NT2/D1 (cell line): Measurements from ENCODE around the gene MRPL21.

Experiments
- DNase-seq: peaks from one replicate; pipeline ENCODE4 v3.0.0-alpha.2; 2011; ENCODE audit warnings: low read depth, low spot score
- H3K27me3 ChIP-seq: 2 replicates; pipeline ENCODE4 v1.6.0; 2011; ENCODE audit warnings: mild to moderate bottlenecking; ENCODE audit not compliant: insufficient read length, insufficient read depth
- H3K36me3 ChIP-seq: 2 replicates; pipeline ENCODE4 v1.6.1; 2011; ENCODE audit warnings: mild to moderate bottlenecking, low read length, mixed read lengths; ENCODE audit not compliant: insufficient read depth, insufficient read length
- H3K4me1 ChIP-seq: 2 replicates; pipeline ENCODE4 v1.5.1; 2011; ENCODE audit not compliant: insufficient read depth, insufficient read length
- H3K4me3 ChIP-seq: 2 replicates; pipeline ENCODE4 v1.5.1; 2011; ENCODE audit warnings: low read depth; ENCODE audit not compliant: insufficient read length
- H3K9ac ChIP-seq: 2 replicates; pipeline ENCODE4 v1.6.0; 2011; ENCODE audit warnings: low read depth; ENCODE audit not compliant: insufficient read length
- H3K9me3 ChIP-seq: 2 replicates; pipeline ENCODE4 v1.5.1; 2011; ENCODE audit warnings: mild to moderate bottlenecking, low read length; ENCODE audit not compliant: insufficient read depth
- SUZ12 ChIP-seq: IDR thresholded peaks from 2 replicates; pipeline ENCODE4 v1.6.1; 2011; ENCODE audit not compliant: insufficient read length, insufficient read depth; ENCODE audit errors: extremely low read depth
- YY1 ChIP-seq: IDR thresholded peaks from 2 replicates; pipeline ENCODE4 v1.6.1; 2011; ENCODE audit not compliant: insufficient read length, insufficient read depth
- ZNF274 ChIP-seq: IDR thresholded peaks from 2 replicates; pipeline ENCODE4 v1.6.1; 2011; ENCODE audit warnings: mild to moderate bottlenecking, low read depth, low read length

Gene MRPL21

GRCh38 chr11:68942751-68943271 is 39.2 kb upstream of the MRPL21 start:
- no peak overlapping the region for H3K9ac ChIP-seq
- no peak for DNase-seq
- peaks cover 4% of the 10 kb centered on the region for H3K4me1 ChIP-seq
- no peaks in the 10 kb centered on the region for H3K9me3 ChIP-seq
- TF ChIP-seq SUZ12, result no peak
- no peak for TF ChIP-seq ZNF274
- no peak for TF ChIP-seq YY1
- H3K4me3 ChIP-seq, result no peak overlapping the region
- H3K36me3 ChIP-seq, result peaks cover 36% of the 10 kb centered on the region
- H3K27me3 ChIP-seq, result no peaks in the 10 kb centered on the region

GRCh38 chr11:68942095-68942620 is 38.5 kb upstream of the MRPL21 start:
- Histone ChIP-seq H3K9ac (no peak overlapping the region), H3K4me3 (no peak overlapping the region), H3K27me3 (no peaks in the 10 kb centered on the region), H3K4me1 (peaks cover 4% of the 10 kb centered on the region), H3K36me3 (peaks cover 43% of the 10 kb centered on the region), H3K9me3 (no peaks in the 10 kb centered on the region)
- DNase-seq, result no peak
- TF ChIP-seq SUZ12 (no peak), YY1 (no peak), ZNF274 (no peak)

- no peak for TF ChIP-seq ZNF274
- TF ChIP-seq YY1, result no peak
- no peak for TF ChIP-seq SUZ12
- DNase-seq, result no peak
- Histone ChIP-seq H3K4me1 (no peaks in the 10 kb centered on the region), H3K27me3 (no peaks in the 10 kb centered on the region), H3K4me3 (no peak overlapping the region), H3K9me3 (no peaks in the 10 kb centered on the region), H3K36me3 (peaks cover 49% of the 10 kb centered on the region), H3K9ac (no peak overlapping the region)
Observed at GRCh38 chr11:68941324-68942094, 37.9 kb upstream of the MRPL21 start.

- DNase-seq, result no peak
- H3K36me3 ChIP-seq, result peaks cover 56% of the 10 kb centered on the region
- no peaks in the 10 kb centered on the region for H3K4me1 ChIP-seq
- H3K4me3 ChIP-seq, result no peak overlapping the region
- no peak for TF ChIP-seq ZNF274
- no peak for TF ChIP-seq YY1
- TF ChIP-seq SUZ12, result no peak
- no peak overlapping the region for H3K9ac ChIP-seq
- H3K27me3 ChIP-seq, result no peaks in the 10 kb centered on the region
- H3K9me3 ChIP-seq, result no peaks in the 10 kb centered on the region
Observed at GRCh38 chr11:68940651-68941323, 37.2 kb upstream of the MRPL21 start.

- H3K9ac ChIP-seq, result no peak overlapping the region
- DNase-seq, result no peak
- peaks cover 63% of the 10 kb centered on the region for H3K36me3 ChIP-seq
- TF ChIP-seq SUZ12, result no peak
- no peak for TF ChIP-seq ZNF274
- no peak for TF ChIP-seq YY1
- no peak overlapping the region for H3K4me3 ChIP-seq
- H3K4me1 ChIP-seq, result no peaks in the 10 kb centered on the region
- no peaks in the 10 kb centered on the region for H3K27me3 ChIP-seq
- no peaks in the 10 kb centered on the region for H3K9me3 ChIP-seq
Observed at GRCh38 chr11:68939583-68940555, 36.2 kb upstream of the MRPL21 start.

DNA sequence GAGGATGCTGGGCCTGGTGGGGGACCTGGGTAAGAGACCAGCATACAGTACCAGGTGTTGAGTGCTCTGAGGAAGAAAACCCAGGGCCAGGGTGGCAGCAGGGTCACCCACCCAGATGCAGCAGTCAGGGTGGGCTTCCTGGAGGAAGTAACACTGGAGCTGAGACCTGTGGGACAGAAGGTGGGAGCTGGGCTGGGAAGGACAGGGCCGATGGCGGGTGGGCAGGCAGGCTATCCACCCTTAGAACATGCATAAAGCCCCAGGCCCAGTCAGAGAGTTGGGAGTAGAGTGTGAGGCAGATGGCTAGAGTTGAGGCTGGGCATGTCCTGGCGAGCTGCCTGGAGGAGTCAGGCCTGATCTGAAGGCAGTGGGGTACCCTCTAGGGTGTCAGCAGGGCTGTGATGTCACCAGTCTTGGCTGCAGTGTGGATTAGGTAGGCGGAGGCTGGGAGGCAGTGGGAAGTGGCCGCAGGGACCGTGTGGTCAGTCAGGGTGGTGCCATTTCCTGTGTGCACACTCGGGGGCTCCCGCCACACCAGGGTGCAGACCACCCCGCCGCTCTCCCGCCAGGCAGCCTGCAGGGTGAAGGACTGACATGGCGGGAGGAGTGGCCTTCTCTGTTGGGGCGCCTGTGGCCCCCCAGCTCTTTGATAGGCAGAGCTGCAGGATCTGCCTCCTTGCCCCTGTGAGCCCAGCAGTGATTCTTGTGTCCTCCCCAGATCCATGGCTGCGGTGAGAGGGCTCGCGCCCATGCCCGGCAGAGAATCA is 35.4 kb upstream of the MRPL21 start:
- no peak overlapping the region for H3K4me3 ChIP-seq
- H3K4me1 ChIP-seq, result no peaks in the 10 kb centered on the region
- peaks cover 71% of the 10 kb centered on the region for H3K36me3 ChIP-seq
- no peak overlapping the region for H3K9ac ChIP-seq
- no peak for DNase-seq
- TF ChIP-seq SUZ12 (no peak), ZNF274 (no peak), YY1 (no peak)
- no peaks in the 10 kb centered on the region for H3K9me3 ChIP-seq
- no peaks in the 10 kb centered on the region for H3K27me3 ChIP-seq
